Neuron (in vitro differentiated cells): ENCODE results near the gene LRRTM3.

Experiments
- H2AFZ ChIP-seq: one replicate; pipeline ENCODE4 v1.6.1; 2013; ENCODE audit warnings: low read depth, mild to moderate bottlenecking, inconsistent platforms, low read length, moderate library complexity
- H3K27me3 ChIP-seq: one replicate; pipeline ENCODE4 v1.6.1; 2013; ENCODE audit warnings: low read length; ENCODE audit not compliant: insufficient read depth
- H3K36me3 ChIP-seq: one replicate; pipeline ENCODE4 v1.6.1; 2013; ENCODE audit warnings: low read length; ENCODE audit not compliant: insufficient read depth
- H3K4me1 ChIP-seq: one replicate; pipeline ENCODE4 v1.6.1; 2013; ENCODE audit warnings: low read length; ENCODE audit not compliant: insufficient read depth
- H3K4me3 ChIP-seq: 2 replicates; pipeline ENCODE4 v1.5.1; 2013; ENCODE audit warnings: mild to moderate bottlenecking, low read length, moderate library complexity
- H3K9me3 ChIP-seq: one replicate; pipeline ENCODE4 v1.6.1; 2013; ENCODE audit warnings: low read length

The LRRTM3 gene

GRCh38 chr10:66943590-66943989, 17.8 kb downstream of the LRRTM3 start:
- H3K27me3 ChIP-seq, result no peaks in the 10 kb centered on the region
- H3K9me3 ChIP-seq, result no peaks in the 10 kb centered on the region
- no peaks in the 10 kb centered on the region for H3K36me3 ChIP-seq
- peaks cover 14% of the 10 kb centered on the region for H3K4me1 ChIP-seq
- H2AFZ ChIP-seq, result no peak overlapping the region
- H3K4me3 ChIP-seq, result no peak overlapping the region

DNA sequence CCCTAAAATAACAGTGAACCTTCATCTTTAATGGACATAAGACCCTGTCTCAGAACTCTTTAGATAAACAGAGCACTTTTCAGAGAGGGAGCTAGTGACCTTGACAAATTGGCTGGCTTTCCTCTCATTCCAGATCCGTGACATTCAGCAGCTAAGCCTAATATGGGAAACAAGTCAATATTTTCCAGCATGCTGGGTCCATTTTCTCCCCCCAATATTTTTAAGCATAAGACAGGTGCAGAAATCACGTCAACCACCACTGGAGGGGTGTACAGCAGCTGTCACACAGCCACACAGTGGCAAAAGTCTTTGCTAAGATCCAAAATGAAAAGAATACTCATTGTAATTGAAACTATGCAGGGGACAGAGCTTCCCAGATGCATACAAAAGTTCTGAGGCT, 26.1 kb downstream of the LRRTM3 start:
- H2AFZ ChIP-seq, result peak overlapping the region; percentile 14
- no peaks in the 10 kb centered on the region for H3K9me3 ChIP-seq
- peaks cover 11% of the 10 kb centered on the region for H3K4me1 ChIP-seq
- no peak overlapping the region for H3K4me3 ChIP-seq
- H3K36me3 ChIP-seq, result no peaks in the 10 kb centered on the region
- H3K27me3 ChIP-seq, result no peaks in the 10 kb centered on the region

GRCh38 chr10:66958466-66958865, 32.6 kb downstream of the LRRTM3 start:
- Histone ChIP-seq H3K36me3 (no peaks in the 10 kb centered on the region), H3K27me3 (no peaks in the 10 kb centered on the region), H3K4me3 (no peak overlapping the region), H3K9me3 (no peaks in the 10 kb centered on the region), H2AFZ (no peak overlapping the region), H3K4me1 (peaks cover 3% of the 10 kb centered on the region)

DNA sequence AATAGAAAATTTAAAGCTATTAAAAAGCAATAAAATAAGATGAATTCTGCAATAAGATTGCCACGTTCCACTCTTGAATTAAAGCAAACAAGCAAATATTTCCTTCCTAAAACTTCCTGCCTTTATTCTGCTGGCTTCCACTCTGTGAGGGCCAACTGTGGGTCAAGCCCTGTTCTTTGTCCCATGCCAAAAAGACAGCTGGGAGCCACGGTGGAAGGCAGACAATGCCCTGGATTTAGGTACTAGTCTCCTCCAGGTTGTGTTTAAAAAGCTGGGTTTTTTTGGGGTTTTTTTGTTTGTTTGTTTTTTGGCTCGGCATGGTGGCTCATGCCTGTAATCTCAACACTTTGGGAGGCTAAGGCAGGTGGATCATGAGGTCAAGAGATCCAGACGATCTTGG, 39.1 kb downstream of the LRRTM3 start:
- no peak overlapping the region for H2AFZ ChIP-seq
- H3K4me3 ChIP-seq, result no peak overlapping the region
- no peaks in the 10 kb centered on the region for H3K9me3 ChIP-seq
- no peaks in the 10 kb centered on the region for H3K27me3 ChIP-seq
- H3K4me1 ChIP-seq, result no peaks in the 10 kb centered on the region
- no peaks in the 10 kb centered on the region for H3K36me3 ChIP-seq

DNA sequence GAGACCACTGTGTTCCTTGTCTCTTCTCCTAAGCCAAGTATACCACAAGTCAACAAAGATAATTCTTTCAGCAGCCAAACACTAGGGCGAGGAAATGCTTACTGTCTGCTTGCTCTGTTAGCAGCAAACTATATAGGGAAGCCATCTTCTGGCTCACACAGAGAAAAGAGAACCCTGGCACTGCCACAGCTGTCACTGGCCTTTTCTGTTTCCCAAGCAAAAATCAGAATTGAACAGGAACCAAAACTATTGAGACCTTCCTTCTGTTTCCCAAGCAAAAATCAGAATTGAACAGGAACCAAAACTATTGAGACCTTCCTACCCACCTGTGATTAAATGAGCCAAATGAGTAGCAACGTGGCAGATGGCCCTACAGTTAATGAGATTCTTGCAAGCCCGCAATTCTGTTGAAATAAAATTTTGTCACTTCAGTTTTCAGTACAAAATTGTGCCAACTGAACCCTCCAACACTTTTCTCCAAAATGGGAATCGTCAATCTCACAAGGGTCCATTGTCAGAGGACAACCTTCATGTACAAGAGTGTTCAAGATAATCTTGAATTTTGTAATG, 54.5 kb downstream of the LRRTM3 start:
- H3K36me3 ChIP-seq, result no peaks in the 10 kb centered on the region
- no peaks in the 10 kb centered on the region for H3K4me1 ChIP-seq
- no peaks in the 10 kb centered on the region for H3K27me3 ChIP-seq
- H3K9me3 ChIP-seq, result no peaks in the 10 kb centered on the region
- H2AFZ ChIP-seq, result no peak overlapping the region
- no peak overlapping the region for H3K4me3 ChIP-seq

DNA sequence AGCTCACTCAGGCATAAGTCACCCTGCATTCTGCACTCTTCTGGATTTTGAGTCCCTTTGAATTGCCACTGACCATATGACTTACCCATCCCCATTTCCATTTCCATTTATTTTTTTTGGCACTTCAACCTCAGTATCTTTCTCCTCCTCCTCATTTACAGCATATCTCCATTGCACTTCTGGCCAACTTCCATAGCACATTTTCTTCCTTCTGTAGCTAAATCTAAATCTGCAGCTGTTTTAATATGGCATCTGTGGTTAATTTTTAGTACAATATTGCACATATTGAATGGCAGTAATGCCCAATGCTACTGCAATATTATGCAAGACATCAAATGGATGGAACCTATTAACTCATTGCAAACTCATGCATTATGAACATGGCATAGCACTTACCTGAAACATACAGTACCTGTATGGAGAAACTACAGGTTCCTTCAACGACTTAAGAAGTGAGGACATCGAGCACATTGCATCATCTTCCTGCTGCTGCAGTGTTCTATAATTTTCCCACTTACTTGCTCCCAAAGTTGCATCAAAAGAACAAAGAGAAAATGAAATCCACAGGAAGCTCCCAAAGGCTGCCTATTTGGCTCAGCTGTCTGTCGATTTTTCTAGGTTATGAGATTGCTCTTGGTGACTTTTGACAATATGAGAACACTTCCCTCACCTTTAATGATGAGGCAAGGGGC, 55.7 kb downstream of the LRRTM3 start:
- Histone ChIP-seq H3K9me3 (no peaks in the 10 kb centered on the region), H2AFZ (no peak overlapping the region), H3K4me1 (no peaks in the 10 kb centered on the region), H3K27me3 (no peaks in the 10 kb centered on the region), H3K4me3 (no peak overlapping the region), H3K36me3 (no peaks in the 10 kb centered on the region)

GRCh38 chr10:66982053-66982420, 56.2 kb downstream of the LRRTM3 start:
- Histone ChIP-seq H3K4me3 (no peak overlapping the region), H3K36me3 (no peaks in the 10 kb centered on the region), H3K4me1 (no peaks in the 10 kb centered on the region), H2AFZ (no peak overlapping the region), H3K9me3 (no peaks in the 10 kb centered on the region), H3K27me3 (no peaks in the 10 kb centered on the region)

GRCh38 chr10:66982792-66983474, 57.1 kb downstream of the LRRTM3 start:
- no peaks in the 10 kb centered on the region for H3K27me3 ChIP-seq
- H2AFZ ChIP-seq, result peak overlapping the region; percentile 9
- H3K4me3 ChIP-seq, result no peak overlapping the region
- no peaks in the 10 kb centered on the region for H3K36me3 ChIP-seq
- no peaks in the 10 kb centered on the region for H3K4me1 ChIP-seq
- H3K9me3 ChIP-seq, result no peaks in the 10 kb centered on the region

GRCh38 chr10:66983475-66983818, 57.6 kb downstream of the LRRTM3 start:
- H3K27me3 ChIP-seq, result no peaks in the 10 kb centered on the region
- H3K36me3 ChIP-seq, result no peaks in the 10 kb centered on the region
- H3K4me3 ChIP-seq, result no peak overlapping the region
- H3K4me1 ChIP-seq, result no peaks in the 10 kb centered on the region
- H3K9me3 ChIP-seq, result no peaks in the 10 kb centered on the region
- H2AFZ ChIP-seq, result no peak overlapping the region

DNA sequence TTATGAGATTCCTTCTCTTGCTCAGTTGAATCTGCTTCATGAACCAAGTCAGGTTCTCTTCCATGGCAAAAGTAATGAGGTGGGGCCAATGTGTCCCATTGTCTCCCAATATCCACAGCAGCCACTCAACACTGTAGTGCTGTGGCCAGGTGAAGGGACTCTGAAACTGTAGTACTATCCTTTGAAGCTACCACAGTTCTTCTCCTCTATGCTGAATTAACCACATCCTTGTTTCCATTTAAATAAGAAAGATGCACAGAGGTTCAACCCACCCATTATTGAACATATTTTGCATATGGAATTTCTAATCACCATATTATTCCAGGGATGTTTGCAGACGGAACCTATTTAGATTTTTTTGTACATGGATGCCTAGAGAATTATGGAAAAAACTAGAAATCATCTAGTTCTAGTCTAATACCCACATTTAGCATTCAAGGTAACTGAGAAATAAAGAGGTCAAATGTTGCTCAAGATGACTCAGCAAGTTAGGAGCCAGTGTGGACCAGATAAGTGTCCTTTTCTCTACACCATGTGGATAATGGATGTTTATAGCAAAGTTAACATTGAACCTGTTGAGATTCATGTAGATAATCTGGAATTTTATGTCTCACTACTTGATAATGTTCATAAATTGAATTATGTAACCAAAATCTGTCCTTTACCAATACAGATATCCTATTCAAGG, 64.5 kb downstream of the LRRTM3 start:
- H3K27me3 ChIP-seq, result no peaks in the 10 kb centered on the region
- H3K9me3 ChIP-seq, result no peaks in the 10 kb centered on the region
- H3K4me3 ChIP-seq, result no peak overlapping the region
- H3K36me3 ChIP-seq, result no peaks in the 10 kb centered on the region
- H3K4me1 ChIP-seq, result no peaks in the 10 kb centered on the region
- no peak overlapping the region for H2AFZ ChIP-seq

GRCh38 chr10:66996996-66997395, 71.2 kb downstream of the LRRTM3 start:
- Histone ChIP-seq H3K27me3 (no peaks in the 10 kb centered on the region), H2AFZ (no peak overlapping the region), H3K4me1 (no peaks in the 10 kb centered on the region), H3K9me3 (no peaks in the 10 kb centered on the region), H3K36me3 (no peaks in the 10 kb centered on the region), H3K4me3 (no peak overlapping the region)

DNA sequence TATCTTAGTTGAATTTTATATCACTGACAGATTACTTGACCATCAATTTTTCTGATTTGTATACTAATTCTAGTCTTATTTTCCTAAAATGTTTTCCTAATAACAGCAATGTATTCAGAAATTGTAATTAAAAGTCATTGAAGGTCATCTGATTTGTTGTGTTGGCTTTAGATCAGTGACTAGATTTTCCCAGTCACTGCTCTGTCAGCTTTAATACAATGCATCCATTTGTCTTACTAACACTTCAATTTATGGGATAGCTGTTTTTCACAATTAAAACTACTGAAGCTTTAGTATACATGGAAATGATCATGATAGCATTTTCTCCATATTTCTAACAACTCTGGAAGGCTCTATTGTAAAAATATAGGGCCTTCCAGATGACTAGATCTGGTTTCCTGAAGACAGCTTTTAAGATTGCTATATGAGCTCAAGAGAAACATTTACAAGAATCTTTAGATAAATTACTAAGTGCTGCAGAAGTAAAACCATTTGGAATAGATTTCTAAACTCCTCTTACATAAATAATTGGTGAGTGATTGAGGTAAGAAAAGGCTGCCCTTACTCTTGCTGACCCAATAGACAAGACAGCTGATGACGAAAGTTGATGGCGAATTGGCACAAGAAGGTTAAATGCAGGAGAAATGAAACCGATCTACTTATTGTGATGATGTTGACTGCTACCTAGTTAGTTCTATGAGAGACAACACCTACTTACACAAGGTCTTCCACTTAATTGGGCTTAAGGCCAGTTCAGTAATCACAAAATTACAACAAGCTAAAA, 74.1 kb downstream of the LRRTM3 start:
- Histone ChIP-seq H3K27me3 (no peaks in the 10 kb centered on the region), H3K9me3 (no peaks in the 10 kb centered on the region), H3K4me3 (no peak overlapping the region), H3K4me1 (no peaks in the 10 kb centered on the region), H3K36me3 (no peaks in the 10 kb centered on the region), H2AFZ (no peak overlapping the region)

GRCh38 chr10:67004690-67005089, 78.9 kb downstream of the LRRTM3 start:
- no peaks in the 10 kb centered on the region for H3K36me3 ChIP-seq
- no peak overlapping the region for H3K4me3 ChIP-seq
- H3K4me1 ChIP-seq, result no peaks in the 10 kb centered on the region
- H2AFZ ChIP-seq, result no peak overlapping the region
- no peaks in the 10 kb centered on the region for H3K9me3 ChIP-seq
- no peaks in the 10 kb centered on the region for H3K27me3 ChIP-seq
